ENCODE measurements around the gene SEC14L2. TPM values are rescaled to one million over a fixed set of nuclear protein-coding genes. Genes with fewer than 3 reads are reported as not detected.

SEC14L2 gene
- total RNA-seq, 1 experiment from 2014 or later: 4.2 TPM

GRCh38 chr22:30368420-30368819 lies 28.4 kb upstream of the SEC14L2 start:
- Histone ChIP-seq H3K36me3 (replicated peaks; ENCODE audit: control insufficient read depth, insufficient read depth, low read length) (no peaks in the 10 kb centered on the region), H3K4me3 (ENCODE audit: insufficient read depth, low read depth, low read length) (no peak overlapping the region)
- DNase-seq: no peak

DNA sequence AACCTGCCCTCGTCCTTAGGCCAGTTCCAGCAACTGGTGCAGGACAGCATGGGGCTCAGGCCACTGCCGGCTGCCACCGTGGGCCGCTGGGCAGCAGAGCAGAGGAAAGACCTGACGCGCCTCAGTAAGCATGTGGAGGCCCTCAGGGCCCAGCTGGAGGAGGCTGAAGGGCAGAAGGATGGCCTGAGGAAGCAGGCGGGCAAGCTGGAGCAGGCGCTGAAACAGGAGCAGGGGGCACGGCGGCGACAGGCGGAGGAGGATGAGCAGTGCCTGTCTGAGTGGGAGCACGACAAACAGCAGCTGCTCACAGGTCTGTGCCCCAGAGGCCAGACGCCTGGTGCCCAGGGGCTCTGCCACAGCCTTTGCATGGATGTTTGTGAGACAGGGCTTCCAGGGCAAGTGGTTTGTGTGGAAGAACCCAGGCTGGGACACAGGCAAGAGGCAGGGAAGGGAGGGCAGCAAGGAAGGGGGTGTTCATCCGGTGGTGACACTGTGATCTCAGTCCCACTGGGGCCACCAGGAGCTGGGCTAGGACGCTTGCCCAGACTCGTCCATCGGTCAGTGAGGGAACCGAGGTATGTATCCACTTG lies 26.1 kb upstream of the SEC14L2 start:
- DNase-seq: peak; percentile 50
- Histone ChIP-seq H3K27me3 (ENCODE audit: control insufficient read depth, insufficient read depth, low read length) (no peaks in the 10 kb centered on the region), H3K36me3 (replicated peaks; ENCODE audit: control insufficient read depth, insufficient read depth, low read length) (no peaks in the 10 kb centered on the region), H3K4me3 (ENCODE audit: insufficient read depth, low read depth, low read length) (no peak overlapping the region)

More at GRCh38 chr22:30368420-30368819, 28.4 kb upstream of the SEC14L2 start:
- H3K27me3 ChIP-seq (ENCODE audit: control insufficient read depth, insufficient read depth, low read length): no peaks in the 10 kb centered on the region

DNA sequence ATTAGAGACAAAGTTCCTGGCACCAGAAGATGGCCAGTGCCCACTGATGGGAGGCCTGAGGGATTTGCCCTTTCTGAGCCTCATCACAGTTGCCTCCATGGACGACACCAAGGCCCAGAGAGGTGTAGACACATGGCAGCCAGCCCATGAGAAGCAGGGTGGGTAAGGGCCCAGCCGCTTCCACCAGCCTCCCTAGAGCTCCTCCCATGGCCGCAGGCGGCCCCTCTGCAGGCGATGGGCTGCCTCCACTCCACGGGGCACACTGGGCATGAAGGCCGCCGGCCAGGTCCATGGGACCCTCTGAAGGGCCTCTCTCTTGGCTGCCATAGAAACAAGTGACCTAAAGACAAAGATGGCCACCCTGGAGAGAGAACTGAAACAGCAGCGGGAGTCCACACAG lies 25.5 kb upstream of the SEC14L2 start:
- Histone ChIP-seq H3K27me3 (ENCODE audit: control insufficient read depth, insufficient read depth, low read length) (no peaks in the 10 kb centered on the region), H3K4me3 (ENCODE audit: insufficient read depth, low read depth, low read length) (no peak overlapping the region), H3K36me3 (replicated peaks; ENCODE audit: control insufficient read depth, insufficient read depth, low read length) (0 out of 2 replicates have a peak, but pooled peaks cover 1% of the 10 kb centered on the region)
- peak; percentile 49 for DNase-seq

DNA sequence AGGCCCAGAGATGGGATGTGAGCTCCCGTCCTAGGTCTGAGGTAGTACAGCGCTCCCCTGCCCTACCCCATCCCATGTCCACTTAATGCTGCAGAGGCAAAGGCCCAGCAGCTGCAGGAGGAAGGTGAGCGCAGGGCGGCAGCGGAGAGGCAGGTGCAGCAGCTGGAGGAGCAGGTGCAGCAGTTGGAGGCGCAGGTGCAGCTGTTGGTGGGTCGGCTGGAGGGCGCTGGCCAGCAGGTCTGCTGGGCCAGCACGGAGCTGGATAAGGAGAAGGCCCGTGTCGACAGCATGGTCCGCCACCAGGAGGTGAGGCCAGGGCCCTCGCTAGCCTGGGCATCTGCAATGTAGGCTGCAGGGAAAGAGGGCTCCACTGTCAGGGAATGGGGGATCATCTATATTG lies 24.8 kb upstream of the SEC14L2 start:
- Histone ChIP-seq H3K4me3 (ENCODE audit: insufficient read depth, low read depth, low read length) (no peak overlapping the region), H3K27me3 (ENCODE audit: control insufficient read depth, insufficient read depth, low read length) (no peaks in the 10 kb centered on the region), H3K36me3 (replicated peaks; ENCODE audit: control insufficient read depth, insufficient read depth, low read length) (0 out of 2 replicates have a peak, but pooled peaks cover 1% of the 10 kb centered on the region)
- no peak for DNase-seq

DNA sequence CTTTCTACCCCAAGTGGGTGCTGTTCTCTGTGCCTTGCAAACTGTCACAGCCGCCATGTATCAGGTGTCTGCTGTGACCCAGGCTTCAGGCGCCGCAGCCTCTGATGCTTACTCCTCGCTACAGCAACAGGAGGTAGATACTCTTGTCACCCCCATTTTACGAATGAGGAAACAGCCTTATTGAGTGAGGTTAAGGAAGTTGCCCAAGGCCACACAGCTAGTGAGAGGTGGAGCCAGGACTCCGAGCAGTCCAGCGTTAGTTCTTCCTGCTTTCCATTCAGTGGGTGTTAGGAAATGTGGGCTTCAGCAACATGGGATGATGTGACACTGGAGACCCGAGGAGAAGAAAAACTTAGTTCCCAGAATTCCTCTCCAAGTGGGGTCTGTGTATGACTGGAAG lies 23.9 kb upstream of the SEC14L2 start:
- Histone ChIP-seq H3K27me3 (ENCODE audit: control insufficient read depth, insufficient read depth, low read length) (no peaks in the 10 kb centered on the region), H3K4me3 (ENCODE audit: insufficient read depth, low read depth, low read length) (no peak overlapping the region), H3K36me3 (replicated peaks; ENCODE audit: control insufficient read depth, insufficient read depth, low read length) (peaks cover 8% of the 10 kb centered on the region)
- DNase-seq: no peak

- DNase-seq: peak; percentile 67
- Histone ChIP-seq H3K36me3 (replicated peaks; ENCODE audit: control insufficient read depth, insufficient read depth, low read length) (peaks cover 8% of the 10 kb centered on the region), H3K4me3 (ENCODE audit: insufficient read depth, low read depth, low read length) (no peak overlapping the region), H3K27me3 (ENCODE audit: control insufficient read depth, insufficient read depth, low read length) (no peaks in the 10 kb centered on the region)
These were observed 23.2 kb upstream of the SEC14L2 start for GRCh38 chr22:30373331-30374325.

DNA sequence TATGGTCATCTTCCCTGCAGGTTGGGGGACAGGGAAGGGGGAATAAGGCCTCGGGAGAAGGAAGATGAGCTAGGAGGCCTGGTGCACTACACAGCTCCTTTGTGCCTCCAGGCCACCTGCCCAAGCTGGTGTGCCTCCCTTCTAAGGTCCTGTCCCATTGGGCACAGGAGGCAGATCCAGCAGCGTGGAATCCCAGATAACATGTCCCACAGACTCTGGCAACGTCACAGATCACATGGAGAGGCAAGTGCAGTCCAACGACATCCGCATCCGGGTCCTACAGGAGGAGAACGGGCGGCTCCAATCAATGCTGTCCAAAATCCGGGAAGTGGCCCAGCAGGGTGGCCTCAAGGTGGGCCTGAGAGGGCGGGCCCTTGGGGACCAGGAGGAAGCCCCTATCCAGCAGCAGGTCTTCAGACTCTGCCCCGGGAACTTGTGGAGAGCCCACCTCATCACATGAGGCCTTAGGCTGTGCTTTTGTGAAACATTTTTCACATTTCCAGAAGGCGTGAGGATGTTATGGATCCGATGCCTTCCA lies 21.4 kb upstream of the SEC14L2 start:
- Histone ChIP-seq H3K36me3 (replicated peaks; ENCODE audit: control insufficient read depth, insufficient read depth, low read length) (peaks cover 10% of the 10 kb centered on the region), H3K27me3 (ENCODE audit: control insufficient read depth, insufficient read depth, low read length) (no peaks in the 10 kb centered on the region), H3K4me3 (ENCODE audit: insufficient read depth, low read depth, low read length) (no peak overlapping the region)
- DNase-seq: no peak

- Histone ChIP-seq H3K27me3 (ENCODE audit: control insufficient read depth, insufficient read depth, low read length) (no peaks in the 10 kb centered on the region), H3K36me3 (replicated peaks; ENCODE audit: control insufficient read depth, insufficient read depth, low read length) (peaks cover 16% of the 10 kb centered on the region), H3K4me3 (ENCODE audit: insufficient read depth, low read depth, low read length) (no peak overlapping the region)
- no peak for DNase-seq
These were observed 16.8 kb upstream of the SEC14L2 start for GRCh38 chr22:30380011-30380410.

DNA sequence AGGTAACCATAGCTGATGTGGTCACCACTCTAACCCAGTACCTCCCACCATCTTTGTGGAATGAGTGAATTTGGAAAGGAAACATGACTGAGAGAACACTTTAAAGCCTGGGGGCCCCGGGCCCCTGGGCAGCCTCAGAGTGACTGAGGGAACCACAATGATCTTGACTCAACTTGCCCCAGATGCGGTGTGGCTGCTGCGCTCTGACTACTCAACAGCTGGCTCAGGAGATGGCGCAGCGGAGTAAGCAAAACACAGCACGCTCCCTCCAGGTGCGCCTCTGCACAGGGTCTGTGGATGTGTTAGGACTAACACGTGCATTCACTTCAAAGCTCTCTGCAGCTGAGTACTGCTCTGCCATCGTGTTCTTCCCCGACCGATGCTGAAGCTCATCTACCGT lies 15.6 kb upstream of the SEC14L2 start:
- Histone ChIP-seq H3K27me3 (ENCODE audit: control insufficient read depth, insufficient read depth, low read length) (no peaks in the 10 kb centered on the region), H3K36me3 (replicated peaks; ENCODE audit: control insufficient read depth, insufficient read depth, low read length) (peaks cover 15% of the 10 kb centered on the region), H3K4me3 (ENCODE audit: insufficient read depth, low read depth, low read length) (no peak overlapping the region)
- no peak for DNase-seq

GRCh38 chr22:30382340-30382739 lies 14.5 kb upstream of the SEC14L2 start:
- Histone ChIP-seq H3K4me3 (ENCODE audit: insufficient read depth, low read depth, low read length) (no peak overlapping the region), H3K36me3 (replicated peaks; ENCODE audit: control insufficient read depth, insufficient read depth, low read length) (peaks cover 12% of the 10 kb centered on the region), H3K27me3 (ENCODE audit: control insufficient read depth, insufficient read depth, low read length) (no peaks in the 10 kb centered on the region)
- no peak for DNase-seq

DNA sequence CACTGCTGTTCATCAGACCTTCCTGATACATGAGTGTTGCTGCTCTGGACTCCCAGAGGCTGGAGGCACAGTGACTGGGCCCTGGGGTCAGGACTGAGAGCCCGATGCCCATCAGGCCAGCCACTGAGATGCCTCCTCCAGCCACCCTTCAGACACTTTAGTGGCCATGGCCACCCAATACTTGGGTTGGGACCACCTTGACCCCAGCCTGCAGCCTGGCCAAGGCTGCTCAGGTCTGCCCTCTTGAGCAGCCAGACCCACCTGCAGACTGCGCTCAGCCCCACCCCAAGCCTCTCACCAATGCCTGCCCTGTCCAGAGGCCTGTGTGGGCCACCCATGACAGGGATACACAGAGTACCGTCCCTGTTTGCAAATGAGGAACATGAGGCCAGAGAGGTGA lies 13.8 kb upstream of the SEC14L2 start:
- Histone ChIP-seq H3K27me3 (ENCODE audit: control insufficient read depth, insufficient read depth, low read length) (no peaks in the 10 kb centered on the region), H3K4me3 (ENCODE audit: insufficient read depth, low read depth, low read length) (no peak overlapping the region), H3K36me3 (replicated peaks; ENCODE audit: control insufficient read depth, insufficient read depth, low read length) (peaks cover 9% of the 10 kb centered on the region)
- no peak for DNase-seq

GRCh38 chr22:30385942-30386341 lies 10.9 kb upstream of the SEC14L2 start:
- Histone ChIP-seq H3K36me3 (replicated peaks; ENCODE audit: control insufficient read depth, insufficient read depth, low read length) (peaks cover 7% of the 10 kb centered on the region), H3K4me3 (ENCODE audit: insufficient read depth, low read depth, low read length) (no peak overlapping the region), H3K27me3 (ENCODE audit: control insufficient read depth, insufficient read depth, low read length) (no peaks in the 10 kb centered on the region)
- no peak for DNase-seq

DNA sequence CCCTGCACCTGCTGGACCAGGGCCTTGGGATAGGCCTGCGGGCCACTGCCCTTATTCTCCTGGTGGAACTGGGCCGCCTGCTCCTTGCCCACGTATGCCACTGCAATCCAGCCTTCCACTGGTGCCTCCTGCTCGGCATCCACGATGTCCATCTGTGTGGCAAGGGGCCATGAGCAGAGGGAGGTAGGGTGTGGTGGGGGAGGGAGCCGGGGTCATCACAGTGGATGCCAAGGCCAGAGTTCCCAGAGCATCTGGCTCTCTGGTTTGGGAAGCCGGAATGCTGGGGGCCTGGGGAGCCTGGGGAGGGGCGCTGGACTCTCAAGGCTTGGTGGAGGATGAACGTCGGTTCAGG lies 10.2 kb upstream of the SEC14L2 start:
- peaks cover 7% of the 10 kb centered on the region for H3K36me3 ChIP-seq (replicated peaks; ENCODE audit: control insufficient read depth, insufficient read depth, low read length)
- no peaks in the 10 kb centered on the region for H3K27me3 ChIP-seq (ENCODE audit: control insufficient read depth, insufficient read depth, low read length)
- H3K4me3 ChIP-seq (ENCODE audit: insufficient read depth, low read depth, low read length): peak overlapping the region; percentile 78
- no peak for DNase-seq

DNA sequence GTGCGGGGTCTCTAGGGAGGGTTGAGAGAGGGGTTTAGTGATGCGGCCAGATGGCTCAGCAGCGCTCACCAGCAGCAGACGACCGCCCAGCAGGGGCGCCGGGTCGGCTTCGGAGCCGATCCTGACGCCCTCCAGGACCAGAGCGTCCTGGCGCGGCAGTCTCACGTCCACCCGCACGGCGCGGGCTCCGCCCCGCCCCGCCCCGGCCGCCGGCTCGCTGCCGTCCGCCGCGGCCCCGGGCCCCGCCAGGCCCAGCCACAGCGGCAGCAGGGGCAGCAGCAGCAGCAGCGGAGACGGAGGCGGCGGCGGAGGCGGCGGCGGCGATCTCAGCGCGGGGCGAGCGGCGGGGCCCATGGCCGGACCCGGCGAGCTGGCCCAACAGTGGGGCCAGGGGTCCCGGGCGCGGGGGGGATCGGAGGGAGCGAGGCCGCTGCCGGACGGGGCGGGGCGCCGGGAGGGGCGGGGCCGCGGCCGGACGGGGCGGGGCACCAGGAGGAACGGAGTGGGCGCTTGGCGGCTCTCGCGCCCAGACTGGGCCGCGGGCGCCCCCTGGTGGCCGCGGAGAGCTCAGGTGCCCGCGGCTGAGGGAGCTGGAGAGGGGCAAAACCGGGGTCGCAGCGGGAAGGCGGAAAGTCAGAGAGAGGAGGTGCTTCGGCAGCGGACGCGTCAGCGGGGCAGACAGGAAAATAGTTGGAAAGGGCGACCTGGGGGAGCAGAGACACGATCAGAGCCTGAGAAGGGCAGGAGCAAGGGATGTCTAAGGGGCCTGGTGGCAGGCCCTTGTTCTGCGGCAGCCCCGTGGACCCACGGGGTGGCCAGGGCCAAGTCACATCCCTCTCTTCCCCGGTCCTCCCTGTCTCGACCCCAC lies 9.6 kb upstream of the SEC14L2 start, which contains the start of gene RNF215:
RNF215 (minus strand) TSS at position 452 of the 868 bp plus-strand sequence; CDS start at position 354, 98 bp downstream.
- peak; percentile 100 for DNase-seq
- Histone ChIP-seq H3K36me3 (replicated peaks; ENCODE audit: control insufficient read depth, insufficient read depth, low read length) (peaks cover 5% of the 10 kb centered on the region), H3K27me3 (ENCODE audit: control insufficient read depth, insufficient read depth, low read length) (no peaks in the 10 kb centered on the region), H3K4me3 (ENCODE audit: insufficient read depth, low read depth, low read length) (peak within 1 kb of the TSS; percentile 78)
